ENCODE data around the gene SHROOM1.

DNA sequence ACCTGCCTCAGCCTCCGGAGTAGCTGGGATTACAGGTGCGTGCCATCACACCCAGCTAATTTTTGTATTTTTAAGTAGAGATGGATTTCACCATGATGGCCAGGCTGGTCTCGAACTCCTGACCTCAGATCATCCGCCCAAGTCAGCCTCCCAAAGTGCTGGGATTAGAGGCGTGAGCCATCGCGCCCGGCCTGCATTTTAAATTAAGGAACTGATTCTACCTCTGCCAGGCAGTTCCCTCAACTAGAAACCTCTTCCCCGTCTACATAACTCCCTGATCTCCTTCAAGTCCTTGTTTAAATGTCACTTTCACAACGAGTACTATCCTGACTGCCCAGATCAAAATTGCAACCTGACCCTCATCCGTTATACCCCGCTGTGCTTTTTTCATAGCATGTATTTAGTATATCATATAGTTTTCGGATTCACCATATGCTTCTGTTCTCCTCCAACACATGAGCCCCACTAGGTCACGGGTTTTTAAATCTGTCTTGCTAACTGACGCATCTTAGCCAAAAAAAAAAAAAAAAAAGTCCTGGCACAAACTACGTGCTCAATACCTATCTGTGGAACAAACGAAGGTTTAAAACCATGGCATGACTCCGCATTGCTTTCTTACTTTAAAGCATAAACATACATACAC, 18.2 kb downstream of the SHROOM1 start:
- no peak for TF ChIP-seq EZH2 (IDR thresholded peaks at IDR 0.05; ENCODE audit: low read length, missing control alignments)
- TF ChIP-seq, protein P1, sequence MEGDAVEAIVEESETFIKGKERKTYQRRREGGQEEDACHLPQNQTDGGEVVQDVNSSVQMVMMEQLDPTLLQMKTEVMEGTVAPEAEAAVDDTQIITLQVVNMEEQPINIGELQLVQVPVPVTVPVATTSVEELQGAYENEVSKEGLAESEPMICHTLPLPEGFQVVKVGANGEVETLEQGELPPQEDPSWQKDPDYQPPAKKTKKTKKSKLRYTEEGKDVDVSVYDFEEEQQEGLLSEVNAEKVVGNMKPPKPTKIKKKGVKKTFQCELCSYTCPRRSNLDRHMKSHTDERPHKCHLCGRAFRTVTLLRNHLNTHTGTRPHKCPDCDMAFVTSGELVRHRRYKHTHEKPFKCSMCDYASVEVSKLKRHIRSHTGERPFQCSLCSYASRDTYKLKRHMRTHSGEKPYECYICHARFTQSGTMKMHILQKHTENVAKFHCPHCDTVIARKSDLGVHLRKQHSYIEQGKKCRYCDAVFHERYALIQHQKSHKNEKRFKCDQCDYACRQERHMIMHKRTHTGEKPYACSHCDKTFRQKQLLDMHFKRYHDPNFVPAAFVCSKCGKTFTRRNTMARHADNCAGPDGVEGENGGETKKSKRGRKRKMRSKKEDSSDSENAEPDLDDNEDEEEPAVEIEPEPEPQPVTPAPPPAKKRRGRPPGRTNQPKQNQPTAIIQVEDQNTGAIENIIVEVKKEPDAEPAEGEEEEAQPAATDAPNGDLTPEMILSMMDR (conservative IDR thresholded peaks at IDR 0.05 in 1 of 2, IDR thresholded peaks at IDR 0.05 in 1 of 2; ENCODE audit: low read depth in 1 of 2, low read length in 2 of 2): no peak
